ENCODE data around the gene SLC49A3.
"Not testable (repeated sequence)": the region's sequence is repeated elsewhere in the genome, so short reads cannot be mapped to it uniquely, and the experiment has no call there.

The SLC49A3 gene

DNA sequence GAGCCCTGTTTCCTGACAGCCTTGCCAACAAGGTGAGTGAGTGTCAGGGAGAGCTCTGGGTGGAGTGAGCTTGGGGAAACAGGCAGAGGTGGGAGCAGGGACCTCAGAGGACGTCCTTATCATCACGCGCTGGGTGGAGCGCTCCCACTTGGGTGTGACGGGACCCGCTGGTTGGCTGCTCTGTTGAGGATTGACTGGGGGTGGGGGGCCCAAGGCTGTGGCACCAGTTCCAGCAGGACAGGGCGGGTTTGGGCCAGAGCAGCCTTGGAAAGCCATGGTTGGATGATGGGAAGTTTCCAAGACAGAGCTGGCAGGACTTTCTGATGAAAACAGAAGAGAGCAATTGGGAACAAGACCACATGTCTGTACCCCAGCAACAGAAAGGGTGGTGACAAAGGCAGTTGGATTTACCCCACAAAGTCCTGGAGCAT lies 13.7 kb upstream of the SLC49A3 start:
- Histone ChIP-seq H3K4me2 (ENCODE audit: low read depth, low read length, poor library complexity, severe bottlenecking) (no peak overlapping the region), H3K9me2 (replicated peaks; ENCODE audit: low read depth, low read length) (no peaks in the 10 kb centered on the region), H3K27me3 (ENCODE audit: insufficient read depth, low read length, poor library complexity, severe bottlenecking) (peaks cover 5% of the 10 kb centered on the region), H3K79me2 (ENCODE audit: insufficient read depth, low read length) (peaks cover 20% of the 10 kb centered on the region), H3K36me3 (ENCODE audit: insufficient read depth, low read length) (no peaks in the 10 kb centered on the region), H3K4me1 (ENCODE audit: insufficient read depth, low read length, poor library complexity, severe bottlenecking) (peaks cover 4% of the 10 kb centered on the region), H4K20me1 (ENCODE audit: insufficient read depth, low read length, poor library complexity, severe bottlenecking) (peaks cover 3% of the 10 kb centered on the region), H2AFZ (ENCODE audit: low read length) (no peak overlapping the region), H3K9ac (ENCODE audit: low read depth, low read length, poor library complexity, severe bottlenecking) (no peak overlapping the region), H3K9me3 (ENCODE audit: insufficient read depth, low read depth, low read length) (no peaks in the 10 kb centered on the region), H3F3A (ENCODE audit: low read depth) (no peaks in the 10 kb centered on the region), H3K4me3 (ENCODE audit: low read length, poor library complexity, severe bottlenecking) (no peak overlapping the region)
- TF ChIP-seq, protein P1, sequence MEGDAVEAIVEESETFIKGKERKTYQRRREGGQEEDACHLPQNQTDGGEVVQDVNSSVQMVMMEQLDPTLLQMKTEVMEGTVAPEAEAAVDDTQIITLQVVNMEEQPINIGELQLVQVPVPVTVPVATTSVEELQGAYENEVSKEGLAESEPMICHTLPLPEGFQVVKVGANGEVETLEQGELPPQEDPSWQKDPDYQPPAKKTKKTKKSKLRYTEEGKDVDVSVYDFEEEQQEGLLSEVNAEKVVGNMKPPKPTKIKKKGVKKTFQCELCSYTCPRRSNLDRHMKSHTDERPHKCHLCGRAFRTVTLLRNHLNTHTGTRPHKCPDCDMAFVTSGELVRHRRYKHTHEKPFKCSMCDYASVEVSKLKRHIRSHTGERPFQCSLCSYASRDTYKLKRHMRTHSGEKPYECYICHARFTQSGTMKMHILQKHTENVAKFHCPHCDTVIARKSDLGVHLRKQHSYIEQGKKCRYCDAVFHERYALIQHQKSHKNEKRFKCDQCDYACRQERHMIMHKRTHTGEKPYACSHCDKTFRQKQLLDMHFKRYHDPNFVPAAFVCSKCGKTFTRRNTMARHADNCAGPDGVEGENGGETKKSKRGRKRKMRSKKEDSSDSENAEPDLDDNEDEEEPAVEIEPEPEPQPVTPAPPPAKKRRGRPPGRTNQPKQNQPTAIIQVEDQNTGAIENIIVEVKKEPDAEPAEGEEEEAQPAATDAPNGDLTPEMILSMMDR (conservative IDR thresholded peaks at IDR 0.05; ENCODE audit: low read length), result no peak
- no peak for TF ChIP-seq EZH2phosphoT487 (IDR thresholded peaks at IDR 0.05; ENCODE audit: borderline replicate concordance)

DNA sequence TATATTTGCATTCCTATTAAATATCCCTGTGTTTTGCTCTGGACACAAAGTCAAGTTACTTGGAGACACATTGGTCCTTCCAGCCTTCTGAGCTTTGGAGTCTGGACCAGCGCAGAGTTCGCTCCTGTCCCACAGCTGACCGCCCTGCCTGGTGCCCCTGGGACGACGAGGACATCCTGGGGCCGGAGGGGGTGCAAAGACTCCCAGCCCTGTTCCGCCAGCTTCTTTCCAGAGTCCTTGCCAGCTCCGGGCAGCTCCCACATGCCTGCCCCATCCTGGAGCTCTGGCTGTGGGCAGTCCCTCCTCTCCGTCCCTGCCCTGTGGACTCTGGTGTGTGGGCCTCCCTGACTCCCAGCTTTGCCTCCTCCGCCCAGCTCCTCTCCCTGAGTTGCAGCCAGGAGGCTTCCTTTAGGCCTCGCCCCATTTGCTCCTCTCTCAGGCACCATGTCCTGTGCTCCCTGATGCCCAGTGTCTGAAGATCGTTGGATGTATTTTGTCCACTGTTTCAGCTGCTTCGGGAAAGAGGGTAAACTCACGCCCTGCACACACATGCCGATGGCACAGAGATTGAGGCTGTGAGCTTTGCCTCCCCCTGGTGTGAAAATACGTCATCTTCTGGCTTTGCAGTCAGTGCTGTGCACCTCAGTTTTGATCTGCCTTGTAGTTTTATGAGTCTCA lies 11.8 kb upstream of the SLC49A3 start:
- H3K9ac ChIP-seq (ENCODE audit: low read depth, low read length, poor library complexity, severe bottlenecking), result no peak overlapping the region
- no peak overlapping the region for H2AFZ ChIP-seq (ENCODE audit: low read length)
- no peaks in the 10 kb centered on the region for H3K9me2 ChIP-seq (replicated peaks; ENCODE audit: low read depth, low read length)
- no peak overlapping the region for H3K4me3 ChIP-seq (ENCODE audit: low read length, poor library complexity, severe bottlenecking)
- H3K36me3 ChIP-seq (ENCODE audit: insufficient read depth, low read length), result no peaks in the 10 kb centered on the region
- H3K4me1 ChIP-seq (ENCODE audit: insufficient read depth, low read length, poor library complexity, severe bottlenecking), result no peaks in the 10 kb centered on the region
- no peaks in the 10 kb centered on the region for H3K9me3 ChIP-seq (ENCODE audit: insufficient read depth, low read depth, low read length)
- H3K27me3 ChIP-seq (ENCODE audit: insufficient read depth, low read length, poor library complexity, severe bottlenecking), result no peaks in the 10 kb centered on the region
- no peaks in the 10 kb centered on the region for H4K20me1 ChIP-seq (ENCODE audit: insufficient read depth, low read length, poor library complexity, severe bottlenecking)
- peaks cover under 1% of the 10 kb centered on the region for H3K79me2 ChIP-seq (ENCODE audit: insufficient read depth, low read length)
- TF ChIP-seq, protein P1 (conservative IDR thresholded peaks at IDR 0.05; ENCODE audit: low read length), result no peak; the same call in 1 of the 2 replicates
- TF ChIP-seq EZH2phosphoT487 (IDR thresholded peaks at IDR 0.05; ENCODE audit: borderline replicate concordance), result no peak
- no peaks in the 10 kb centered on the region for H3F3A ChIP-seq (ENCODE audit: low read depth)
- H3K4me2 ChIP-seq (ENCODE audit: low read depth, low read length, poor library complexity, severe bottlenecking), result no peak overlapping the region

DNA sequence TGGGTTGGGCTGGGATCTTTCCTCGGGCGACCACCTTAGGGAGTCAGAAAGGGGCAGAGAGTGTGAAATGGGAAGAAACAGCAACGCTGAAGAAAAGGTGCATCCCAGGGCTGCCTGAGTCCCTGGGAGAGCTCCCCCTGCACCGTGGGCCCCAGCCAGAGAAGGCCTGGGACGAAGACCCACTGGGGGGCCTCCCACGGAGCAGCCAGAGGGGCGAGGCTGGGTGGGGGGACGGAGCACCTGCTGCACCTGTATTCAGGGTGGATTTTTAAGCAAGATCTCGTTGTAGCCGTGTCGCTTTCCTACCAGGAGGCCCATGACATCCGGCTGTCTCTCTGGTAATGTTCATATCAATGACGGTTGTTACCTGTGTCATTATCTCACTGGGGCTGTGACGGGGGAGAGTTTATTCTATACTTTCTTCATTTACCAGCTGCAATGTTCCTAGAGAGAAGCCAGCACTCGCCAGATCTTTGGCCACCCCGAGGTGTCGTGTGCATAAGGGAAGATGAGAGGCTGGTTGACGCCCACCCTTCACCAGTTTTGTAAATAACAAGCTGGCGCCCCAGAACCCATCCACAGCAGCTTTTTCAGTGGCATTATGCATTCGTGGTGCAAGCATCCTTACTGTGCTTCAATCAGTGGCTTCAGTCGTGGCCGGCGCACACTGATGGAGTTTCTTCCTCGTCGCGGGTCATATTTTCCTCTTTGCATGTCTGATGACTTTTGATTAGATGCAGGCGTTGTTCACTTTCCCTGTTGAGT lies 11.0 kb upstream of the SLC49A3 start:
- Histone ChIP-seq H3K4me2 (ENCODE audit: low read depth, low read length, poor library complexity, severe bottlenecking) (no peak overlapping the region), H2AFZ (ENCODE audit: low read length) (no peak overlapping the region), H4K20me1 (ENCODE audit: insufficient read depth, low read length, poor library complexity, severe bottlenecking) (no peaks in the 10 kb centered on the region), H3K27me3 (ENCODE audit: insufficient read depth, low read length, poor library complexity, severe bottlenecking) (no peaks in the 10 kb centered on the region), H3K9me3 (ENCODE audit: insufficient read depth, low read depth, low read length) (no peaks in the 10 kb centered on the region), H3K4me3 (ENCODE audit: low read length, poor library complexity, severe bottlenecking) (no peak overlapping the region), H3K9me2 (replicated peaks; ENCODE audit: low read depth, low read length) (no peaks in the 10 kb centered on the region), H3K79me2 (ENCODE audit: insufficient read depth, low read length) (no peaks in the 10 kb centered on the region), H3K9ac (ENCODE audit: low read depth, low read length, poor library complexity, severe bottlenecking) (no peak overlapping the region), H3F3A (ENCODE audit: low read depth) (no peaks in the 10 kb centered on the region), H3K4me1 (ENCODE audit: insufficient read depth, low read length, poor library complexity, severe bottlenecking) (no peaks in the 10 kb centered on the region), H3K36me3 (ENCODE audit: insufficient read depth, low read length) (no peaks in the 10 kb centered on the region)
- TF ChIP-seq EZH2phosphoT487 (IDR thresholded peaks at IDR 0.05; ENCODE audit: borderline replicate concordance), result no peak
- TF ChIP-seq, protein P1 (conservative IDR thresholded peaks at IDR 0.05; ENCODE audit: low read length), result no peak

DNA sequence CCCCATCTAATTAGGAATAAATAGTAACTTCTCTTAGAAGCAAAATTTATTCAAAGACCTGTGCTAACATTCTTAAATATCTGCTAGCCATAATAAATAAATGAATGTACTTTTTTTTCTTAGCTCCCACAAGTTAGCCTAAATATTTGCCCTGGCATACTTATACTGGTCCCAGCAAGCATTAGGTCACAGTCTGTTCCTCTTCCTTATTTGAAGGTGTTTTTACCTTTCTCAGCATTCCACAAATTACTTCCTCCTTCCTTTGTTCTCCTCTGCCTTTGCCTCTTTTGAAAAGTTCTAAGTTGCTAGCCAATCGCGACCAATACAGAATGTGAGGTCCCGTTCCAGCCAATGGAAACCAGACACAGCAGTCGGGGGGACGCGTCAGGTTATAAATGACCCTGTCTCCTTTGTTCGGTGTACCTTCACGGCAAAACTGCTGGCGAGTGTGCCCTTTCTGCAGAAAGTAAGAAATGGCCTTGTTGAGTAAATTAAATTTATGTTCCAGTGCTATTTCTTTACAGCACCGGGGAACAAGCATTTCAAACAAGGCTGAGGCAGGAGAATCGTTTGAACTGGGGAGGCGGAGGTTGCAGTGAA lies 5.5 kb upstream of the SLC49A3 start:
- H2AFZ ChIP-seq (ENCODE audit: low read length); H3K4me2 ChIP-seq (ENCODE audit: low read depth, low read length, poor library complexity, severe bottlenecking); H3K36me3 ChIP-seq (ENCODE audit: insufficient read depth, low read length); H3K79me2 ChIP-seq (ENCODE audit: insufficient read depth, low read length); H3K4me1 ChIP-seq (ENCODE audit: insufficient read depth, low read length, poor library complexity, severe bottlenecking); H3F3A ChIP-seq (ENCODE audit: low read depth); H3K9ac ChIP-seq (ENCODE audit: low read depth, low read length, poor library complexity, severe bottlenecking); H3K4me3 ChIP-seq (ENCODE audit: low read length, poor library complexity, severe bottlenecking); H3K9me2 ChIP-seq (replicated peaks; ENCODE audit: low read depth, low read length); H3K27me3 ChIP-seq (ENCODE audit: insufficient read depth, low read length, poor library complexity, severe bottlenecking); H4K20me1 ChIP-seq (ENCODE audit: insufficient read depth, low read length, poor library complexity, severe bottlenecking); H3K9me3 ChIP-seq (ENCODE audit: insufficient read depth, low read depth, low read length): not testable (repeated sequence)
